HUDEP-2 (cell line): ENCODE measurements around the gene STK17A.

ENCODE experiments used
- DNase-seq, 76 experiments: peaks; one replicate each; lab custom pipeline; 2025; ENCODE audit not compliant: unreplicated experiment in 76 of 76; lab: John Stamatoyannopoulos, UW

Gene STK17A

DNA sequence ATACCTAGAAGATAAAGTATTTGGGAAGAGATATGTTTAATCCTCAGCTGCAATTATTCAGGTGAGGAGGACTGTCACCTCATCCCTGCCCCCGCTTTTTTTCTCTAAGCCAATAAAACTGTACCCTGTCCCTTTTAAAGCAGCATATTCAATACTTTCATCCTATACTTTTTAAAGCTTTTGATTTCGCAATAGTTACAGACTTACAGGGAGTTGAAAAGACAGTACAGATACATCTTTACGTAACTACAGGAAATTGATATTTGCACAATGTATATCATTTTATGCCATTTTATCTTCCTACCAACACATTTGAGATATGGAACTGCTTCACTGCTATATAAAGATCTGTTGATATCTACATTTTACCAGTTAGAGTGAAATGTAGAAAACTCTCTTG, 47.6 kb downstream of the STK17A start:
- no peak for DNase-seq

- DNase-seq: no peak
Observed at GRCh38 chr7:43631559-43631958, 48.7 kb downstream of the STK17A start.

DNA sequence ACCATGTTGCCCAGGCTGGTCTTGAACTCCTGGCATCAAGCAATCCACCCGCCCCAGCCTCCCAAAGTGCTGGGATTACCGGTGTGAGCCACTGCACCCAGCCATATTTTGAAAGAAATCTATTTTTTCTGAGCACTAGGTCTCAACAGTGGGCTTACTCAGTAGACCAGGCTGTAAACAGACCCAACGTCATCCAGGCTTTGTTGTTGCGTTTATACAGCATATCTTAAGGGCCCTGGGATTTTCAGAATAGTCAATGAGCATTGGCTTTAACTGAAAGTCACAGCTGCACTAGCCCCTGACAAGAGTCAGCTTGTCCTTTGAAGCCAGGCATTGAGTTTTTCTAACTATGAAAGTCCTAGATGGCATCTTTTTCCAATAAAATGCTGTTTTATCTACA, 49.8 kb downstream of the STK17A start:
- no peak for DNase-seq

- DNase-seq: no peak
Observed at GRCh38 chr7:43634384-43634783, 51.5 kb downstream of the STK17A start.

GRCh38 chr7:43636093-43636492, 53.2 kb downstream of the STK17A start:
- DNase-seq: no peak

GRCh38 chr7:43637114-43637806, 54.4 kb downstream of the STK17A start:
- DNase-seq: no peak

GRCh38 chr7:43639858-43640491, 57.1 kb downstream of the STK17A start:
- DNase-seq: no peak

DNA sequence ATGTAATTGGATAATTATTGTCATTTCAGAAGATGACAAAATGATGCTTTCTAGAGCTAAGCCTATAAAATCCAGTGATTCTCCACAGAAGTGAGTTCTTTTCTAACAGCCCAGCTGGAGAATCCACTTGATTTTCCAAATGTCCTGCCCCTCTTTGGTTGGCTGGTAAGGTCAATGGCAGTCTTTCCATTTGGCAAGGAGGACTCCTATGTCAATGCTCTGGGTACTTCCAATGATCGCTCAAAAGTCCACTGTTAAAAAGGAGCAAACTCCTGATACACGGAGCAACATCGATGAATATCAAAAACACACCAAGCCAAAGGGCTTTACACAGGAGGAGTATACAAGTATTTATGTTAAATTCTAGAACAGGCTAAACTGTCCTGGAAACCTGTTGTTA, 57.8 kb downstream of the STK17A start:
- no peak for DNase-seq

GRCh38 chr7:43642897-43643630, 60.2 kb downstream of the STK17A start:
- no peak for DNase-seq

DNA sequence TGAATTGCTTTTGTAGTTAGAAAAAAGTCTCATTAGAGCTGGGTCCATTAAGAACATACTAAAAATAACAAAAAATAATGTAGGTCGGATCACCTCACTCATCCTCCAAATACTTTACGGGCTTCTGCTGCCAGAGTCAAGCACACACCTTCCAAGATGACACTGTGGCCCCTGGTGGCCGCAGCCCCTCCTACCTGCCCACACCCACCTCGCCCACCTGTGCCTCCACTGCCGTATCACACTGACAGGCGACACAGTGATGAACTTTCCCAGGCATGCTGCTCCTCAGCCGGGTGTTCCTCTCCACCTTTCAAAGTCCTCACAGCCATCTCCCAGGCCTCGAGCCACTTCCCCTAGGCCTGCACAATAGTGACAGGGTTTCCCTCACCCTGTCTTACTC, 60.9 kb downstream of the STK17A start:
- DNase-seq: no peak

GRCh38 chr7:43645699-43646226, 62.9 kb downstream of the STK17A start:
- peak in 1 of 76 experiments; percentile 1 for DNase-seq

DNA sequence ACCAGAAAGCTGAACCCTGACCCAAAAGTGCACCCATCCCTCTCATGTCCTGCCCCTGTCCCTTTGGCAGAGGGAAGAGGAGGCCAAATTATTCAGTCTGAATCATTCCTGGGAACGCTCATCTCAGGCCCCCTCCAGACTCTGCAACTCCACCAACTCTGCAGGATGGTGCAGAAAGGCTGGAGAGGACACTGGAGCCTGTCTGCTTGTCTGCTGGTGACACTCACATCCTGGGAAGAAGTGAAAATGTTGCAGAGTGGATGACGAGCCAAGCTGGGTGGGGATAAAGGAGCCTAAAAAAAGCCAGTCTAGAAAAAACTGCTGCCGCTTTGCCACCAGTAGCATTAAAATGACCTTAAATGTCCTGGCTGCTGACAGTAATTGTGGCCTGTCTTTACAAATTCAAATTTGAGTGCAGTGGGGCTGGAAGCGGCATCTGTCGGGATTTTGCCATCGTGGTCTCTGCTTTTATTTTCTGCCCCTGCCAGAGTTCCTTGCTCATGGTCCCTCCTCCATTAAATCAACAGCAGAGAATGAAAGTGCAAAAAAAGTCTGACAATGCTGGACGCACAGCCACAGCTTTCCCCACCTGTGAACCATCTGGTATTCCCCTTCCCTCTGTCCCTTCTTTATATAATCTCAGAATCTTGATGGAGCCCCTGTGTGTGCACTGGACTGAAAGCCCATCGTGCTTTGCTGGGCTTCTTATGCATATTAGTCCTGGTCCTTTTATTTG, 63.9 kb downstream of the STK17A start:
- DNase-seq: no peak

DNA sequence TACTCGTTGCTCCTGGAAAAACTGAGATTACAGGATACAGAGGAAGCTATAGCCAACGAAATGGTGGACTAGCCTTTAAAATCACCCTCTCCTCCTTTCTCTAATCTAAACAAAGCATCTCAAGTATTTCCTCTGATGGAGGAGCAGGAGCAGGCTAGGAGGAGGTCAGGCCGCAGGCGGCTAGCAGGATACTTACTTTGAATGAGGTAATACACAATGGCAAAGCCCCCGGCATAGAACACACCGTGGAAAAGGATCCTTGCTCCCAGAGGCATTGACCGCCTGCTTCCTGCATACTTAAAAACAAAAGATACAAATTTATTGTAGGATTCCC, 64.4 kb downstream of the STK17A start:
- DNase-seq: no peak

- DNase-seq: peak in 1 of 76 experiments; percentile 4
Observed at GRCh38 chr7:43647673-43648472, 65.0 kb downstream of the STK17A start.

DNA sequence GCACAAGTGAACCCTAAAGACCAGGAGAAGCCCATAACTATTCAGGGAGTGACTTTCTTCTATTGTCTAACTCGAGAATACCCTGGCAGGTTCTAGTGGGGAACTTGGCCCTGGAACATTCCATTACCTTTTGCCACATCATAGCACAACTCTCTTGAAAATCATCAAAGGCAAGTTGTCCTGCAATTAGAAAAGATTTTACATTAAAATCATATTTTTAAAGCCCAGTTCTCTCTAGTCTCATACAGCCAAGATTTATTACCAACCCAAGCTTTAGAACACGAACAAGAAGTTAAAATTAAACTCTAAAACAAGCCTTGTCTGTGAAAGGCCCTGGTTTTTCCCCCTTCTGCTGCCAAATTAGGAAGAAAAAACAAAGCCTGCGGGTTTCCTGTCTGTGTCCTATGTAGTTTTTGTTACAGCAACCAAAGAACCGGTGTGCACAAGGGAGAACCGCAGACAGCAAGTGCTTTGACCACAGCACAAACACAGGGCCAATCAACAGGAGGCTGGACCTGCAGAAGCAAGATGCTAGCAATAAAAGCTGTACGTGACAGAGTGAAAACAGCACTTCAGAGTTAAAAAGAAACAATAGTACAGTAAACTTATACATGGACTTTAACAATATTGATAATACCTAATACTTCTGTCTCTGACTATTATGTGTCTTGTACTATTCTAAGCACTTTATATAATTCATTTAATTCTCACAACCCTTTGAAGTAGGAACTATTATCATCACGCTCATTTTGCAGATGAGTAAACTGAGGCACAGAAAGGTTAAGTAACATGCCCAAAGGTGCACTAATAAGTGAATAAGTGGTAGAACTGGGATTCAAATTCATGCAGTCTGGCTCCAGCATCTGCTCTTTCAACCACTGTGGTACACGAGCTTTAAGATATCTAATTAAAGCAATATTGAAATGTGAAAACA, 65.8 kb downstream of the STK17A start:
- no peak for DNase-seq

- DNase-seq: no peak
Observed at GRCh38 chr7:43649755-43650274, 66.9 kb downstream of the STK17A start.

GRCh38 chr7:43650457-43651052, 67.6 kb downstream of the STK17A start:
- DNase-seq: no peak

DNA sequence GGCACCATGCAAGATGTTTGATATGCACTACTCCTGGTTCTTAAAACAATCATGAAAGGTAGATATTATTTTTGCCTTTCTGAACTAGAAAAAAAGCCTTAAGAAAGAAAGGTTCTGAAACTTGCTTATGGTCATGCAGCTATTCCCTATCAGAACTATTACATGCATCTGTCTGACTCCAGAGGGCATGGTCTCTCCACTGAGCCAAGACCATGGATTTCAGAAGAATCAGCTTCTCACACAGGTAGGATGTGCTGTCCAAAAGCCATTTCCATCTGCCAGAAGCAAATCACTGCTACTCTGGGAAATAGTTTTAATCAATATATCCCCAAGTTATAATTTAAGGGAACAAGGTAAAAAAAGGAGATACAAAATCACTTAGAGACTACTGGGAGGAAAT, 69.5 kb downstream of the STK17A start:
- DNase-seq: no peak

GRCh38 chr7:43653466-43653865, 70.6 kb downstream of the STK17A start:
- DNase-seq: no peak
